Thyroid gland (tissue), 4 donors: ENCODE results near the gene PSMG3.

Experiments used
- POLR2A ChIP-seq, 2 donors: fragments of 450-650 bp; IDR thresholded peaks; one replicate each; pipeline ENCODE4 v1.6.1; 2017; ENCODE audit warnings: antibody characterized with exemption in 2 of 2, mild to moderate bottlenecking in 2 of 2, moderate library complexity in 1 of 2
- TF ChIP-seq, protein P1 (sequence below), 6 experiments: fragments of 200-600 bp in 3 of 6; fragments of 450-650 bp in 3 of 6; sonication (generic) in 3 of 6; IDR thresholded peaks; one replicate each; pipeline ENCODE4 v1.5.1; 2016 to 2019; ENCODE audit warnings: antibody characterized with exemption in 6 of 6, mild to moderate bottlenecking in 2 of 6, inconsistent platforms in 1 of 6, moderate library complexity in 1 of 6

DNA sequence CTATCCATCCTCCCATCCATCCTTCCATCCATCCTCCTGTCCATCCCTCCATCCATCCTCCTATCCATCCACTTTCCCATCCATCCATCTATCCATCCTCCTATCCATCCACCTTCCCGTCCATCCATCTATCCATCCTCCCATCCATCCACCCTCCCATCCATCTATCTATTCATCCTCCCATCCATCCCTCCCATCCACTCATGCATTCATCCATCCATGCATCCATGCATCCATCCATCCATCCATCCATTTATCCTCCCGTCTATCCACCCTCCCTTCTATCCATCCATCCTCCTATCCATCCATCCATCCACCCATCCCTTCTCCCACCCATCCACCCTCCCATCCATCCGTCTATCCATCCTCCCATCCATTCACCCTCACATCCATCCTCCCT, 25.2 kb upstream of the PSMG3 start:
- TF ChIP-seq, protein P1, sequence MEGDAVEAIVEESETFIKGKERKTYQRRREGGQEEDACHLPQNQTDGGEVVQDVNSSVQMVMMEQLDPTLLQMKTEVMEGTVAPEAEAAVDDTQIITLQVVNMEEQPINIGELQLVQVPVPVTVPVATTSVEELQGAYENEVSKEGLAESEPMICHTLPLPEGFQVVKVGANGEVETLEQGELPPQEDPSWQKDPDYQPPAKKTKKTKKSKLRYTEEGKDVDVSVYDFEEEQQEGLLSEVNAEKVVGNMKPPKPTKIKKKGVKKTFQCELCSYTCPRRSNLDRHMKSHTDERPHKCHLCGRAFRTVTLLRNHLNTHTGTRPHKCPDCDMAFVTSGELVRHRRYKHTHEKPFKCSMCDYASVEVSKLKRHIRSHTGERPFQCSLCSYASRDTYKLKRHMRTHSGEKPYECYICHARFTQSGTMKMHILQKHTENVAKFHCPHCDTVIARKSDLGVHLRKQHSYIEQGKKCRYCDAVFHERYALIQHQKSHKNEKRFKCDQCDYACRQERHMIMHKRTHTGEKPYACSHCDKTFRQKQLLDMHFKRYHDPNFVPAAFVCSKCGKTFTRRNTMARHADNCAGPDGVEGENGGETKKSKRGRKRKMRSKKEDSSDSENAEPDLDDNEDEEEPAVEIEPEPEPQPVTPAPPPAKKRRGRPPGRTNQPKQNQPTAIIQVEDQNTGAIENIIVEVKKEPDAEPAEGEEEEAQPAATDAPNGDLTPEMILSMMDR (IDR thresholded peaks at IDR 0.05): no peak
- TF ChIP-seq POLR2A (IDR thresholded peaks at IDR 0.05): no peak
